Erythroblast (primary cell): Measurements from ENCODE around the gene ZNF544.

Experiments
- GATA1 ChIP-seq: IDR thresholded peaks from 2 replicates; pipeline ENCODE4 v1.6.1; 2011; ENCODE audit warnings: low read depth, mild to moderate bottlenecking, control low read depth, low read length, moderate library complexity
- POLR2A ChIP-seq: IDR thresholded peaks from 2 replicates; pipeline ENCODE4 v1.6.1; 2011; ENCODE audit warnings: mild to moderate bottlenecking, low read length

- TF ChIP-seq POLR2A (no peak), GATA1 (no peak)
Observed at GRCh38 chr19:58262922-58263296, 34.2 kb downstream of the ZNF544 start.
